ENCODE data around the gene MINDY4.

MINDY4 gene

DNA sequence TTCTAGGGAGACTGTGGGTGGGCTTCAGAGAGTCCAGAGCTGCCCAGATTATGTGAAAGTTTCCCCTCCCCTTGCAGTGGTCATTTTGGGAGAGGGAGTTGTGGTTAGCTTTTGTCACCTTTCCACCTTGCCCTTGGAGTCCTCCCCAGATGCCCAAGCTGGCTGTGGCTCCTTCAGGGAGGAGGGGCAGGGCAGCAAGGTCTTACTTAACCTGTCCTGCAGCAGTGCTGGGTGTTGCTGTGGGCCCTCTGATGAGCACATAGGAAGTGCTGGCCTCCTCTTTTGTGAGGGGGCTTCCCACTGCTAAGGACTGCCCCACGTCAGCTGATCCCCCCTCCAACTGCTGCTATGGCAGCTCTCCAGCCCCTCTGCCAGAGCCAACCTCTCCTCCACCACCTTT, 122.8 kb downstream of the MINDY4 start:
- TF ChIP-seq GLIS1 (tag by site-specific recombination; IDR thresholded peaks at IDR 0.05) (no peak), ZNF624 (tag by site-specific recombination; IDR thresholded peaks at IDR 0.05) (no peak), ZNF76 (tag by site-specific recombination; IDR thresholded peaks at IDR 0.05; ENCODE audit: borderline replicate concordance, low read depth) (no peak), ZNF202 (tag by site-specific recombination; IDR thresholded peaks at IDR 0.05; ENCODE audit: borderline replicate concordance) (no peak), ZNF514 (tag by site-specific recombination; IDR thresholded peaks at IDR 0.05) (no peak), SP7 (tag by site-specific recombination; IDR thresholded peaks at IDR 0.05) (no peak), ZFP69B (tag by site-specific recombination; IDR thresholded peaks at IDR 0.05) (no peak), ZNF175 (tag by site-specific recombination; IDR thresholded peaks at IDR 0.05) (no peak), ZNF366 (tag by site-specific recombination; conservative IDR thresholded peaks at IDR 0.05) (no peak), ZNF341 (tag by site-specific recombination; IDR thresholded peaks at IDR 0.05; ENCODE audit: low read depth) (no peak), SCRT2 (tag by site-specific recombination; IDR thresholded peaks at IDR 0.05) (no peak), ZNF529 (tag by site-specific recombination; IDR thresholded peaks at IDR 0.05; ENCODE audit: insufficient replicate concordance) (no peak), ZNF561 (tag by site-specific recombination; IDR thresholded peaks at IDR 0.05; ENCODE audit: borderline replicate concordance) (no peak), MZF1 (tag by site-specific recombination; IDR thresholded peaks at IDR 0.05; ENCODE audit: borderline replicate concordance) (no peak)
- TF ChIP-seq, protein P1, sequence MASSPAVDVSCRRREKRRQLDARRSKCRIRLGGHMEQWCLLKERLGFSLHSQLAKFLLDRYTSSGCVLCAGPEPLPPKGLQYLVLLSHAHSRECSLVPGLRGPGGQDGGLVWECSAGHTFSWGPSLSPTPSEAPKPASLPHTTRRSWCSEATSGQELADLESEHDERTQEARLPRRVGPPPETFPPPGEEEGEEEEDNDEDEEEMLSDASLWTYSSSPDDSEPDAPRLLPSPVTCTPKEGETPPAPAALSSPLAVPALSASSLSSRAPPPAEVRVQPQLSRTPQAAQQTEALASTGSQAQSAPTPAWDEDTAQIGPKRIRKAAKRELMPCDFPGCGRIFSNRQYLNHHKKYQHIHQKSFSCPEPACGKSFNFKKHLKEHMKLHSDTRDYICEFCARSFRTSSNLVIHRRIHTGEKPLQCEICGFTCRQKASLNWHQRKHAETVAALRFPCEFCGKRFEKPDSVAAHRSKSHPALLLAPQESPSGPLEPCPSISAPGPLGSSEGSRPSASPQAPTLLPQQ (tag by site-specific recombination; IDR thresholded peaks at IDR 0.05): no peak
- TF ChIP-seq, protein P2, sequence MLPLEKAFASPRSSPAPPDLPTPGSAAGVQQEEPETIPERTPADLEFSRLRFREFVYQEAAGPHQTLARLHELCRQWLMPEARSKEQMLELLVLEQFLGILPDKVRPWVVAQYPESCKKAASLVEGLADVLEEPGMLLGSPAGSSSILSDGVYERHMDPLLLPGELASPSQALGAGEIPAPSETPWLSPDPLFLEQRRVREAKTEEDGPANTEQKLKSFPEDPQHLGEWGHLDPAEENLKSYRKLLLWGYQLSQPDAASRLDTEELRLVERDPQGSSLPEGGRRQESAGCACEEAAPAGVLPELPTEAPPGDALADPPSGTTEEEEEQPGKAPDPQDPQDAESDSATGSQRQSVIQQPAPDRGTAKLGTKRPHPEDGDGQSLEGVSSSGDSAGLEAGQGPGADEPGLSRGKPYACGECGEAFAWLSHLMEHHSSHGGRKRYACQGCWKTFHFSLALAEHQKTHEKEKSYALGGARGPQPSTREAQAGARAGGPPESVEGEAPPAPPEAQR (tag by site-specific recombination; IDR thresholded peaks at IDR 0.05): no peak
- TF ChIP-seq, protein P3, sequence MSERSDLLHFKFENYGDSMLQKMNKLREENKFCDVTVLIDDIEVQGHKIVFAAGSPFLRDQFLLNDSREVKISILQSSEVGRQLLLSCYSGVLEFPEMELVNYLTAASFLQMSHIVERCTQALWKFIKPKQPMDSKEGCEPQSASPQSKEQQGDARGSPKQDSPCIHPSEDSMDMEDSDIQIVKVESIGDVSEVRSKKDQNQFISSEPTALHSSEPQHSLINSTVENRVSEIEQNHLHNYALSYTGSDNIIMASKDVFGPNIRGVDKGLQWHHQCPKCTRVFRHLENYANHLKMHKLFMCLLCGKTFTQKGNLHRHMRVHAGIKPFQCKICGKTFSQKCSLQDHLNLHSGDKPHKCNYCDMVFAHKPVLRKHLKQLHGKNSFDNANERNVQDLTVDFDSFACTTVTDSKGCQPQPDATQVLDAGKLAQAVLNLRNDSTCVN (tag by site-specific recombination; optimal IDR thresholded peaks at IDR 0.05): no peak
- TF ChIP-seq, protein P4, sequence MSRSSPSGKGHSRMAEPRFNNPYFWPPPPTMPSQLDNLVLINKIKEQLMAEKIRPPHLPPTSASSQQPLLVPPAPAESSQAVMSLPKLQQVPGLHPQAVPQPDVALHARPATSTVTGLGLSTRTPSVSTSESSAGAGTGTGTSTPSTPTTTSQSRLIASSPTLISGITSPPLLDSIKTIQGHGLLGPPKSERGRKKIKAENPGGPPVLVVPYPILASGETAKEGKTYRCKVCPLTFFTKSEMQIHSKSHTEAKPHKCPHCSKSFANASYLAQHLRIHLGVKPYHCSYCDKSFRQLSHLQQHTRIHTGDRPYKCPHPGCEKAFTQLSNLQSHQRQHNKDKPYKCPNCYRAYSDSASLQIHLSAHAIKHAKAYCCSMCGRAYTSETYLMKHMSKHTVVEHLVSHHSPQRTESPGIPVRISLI (tag by site-specific recombination; IDR thresholded peaks at IDR 0.05): no peak
- TF ChIP-seq, protein P5, sequence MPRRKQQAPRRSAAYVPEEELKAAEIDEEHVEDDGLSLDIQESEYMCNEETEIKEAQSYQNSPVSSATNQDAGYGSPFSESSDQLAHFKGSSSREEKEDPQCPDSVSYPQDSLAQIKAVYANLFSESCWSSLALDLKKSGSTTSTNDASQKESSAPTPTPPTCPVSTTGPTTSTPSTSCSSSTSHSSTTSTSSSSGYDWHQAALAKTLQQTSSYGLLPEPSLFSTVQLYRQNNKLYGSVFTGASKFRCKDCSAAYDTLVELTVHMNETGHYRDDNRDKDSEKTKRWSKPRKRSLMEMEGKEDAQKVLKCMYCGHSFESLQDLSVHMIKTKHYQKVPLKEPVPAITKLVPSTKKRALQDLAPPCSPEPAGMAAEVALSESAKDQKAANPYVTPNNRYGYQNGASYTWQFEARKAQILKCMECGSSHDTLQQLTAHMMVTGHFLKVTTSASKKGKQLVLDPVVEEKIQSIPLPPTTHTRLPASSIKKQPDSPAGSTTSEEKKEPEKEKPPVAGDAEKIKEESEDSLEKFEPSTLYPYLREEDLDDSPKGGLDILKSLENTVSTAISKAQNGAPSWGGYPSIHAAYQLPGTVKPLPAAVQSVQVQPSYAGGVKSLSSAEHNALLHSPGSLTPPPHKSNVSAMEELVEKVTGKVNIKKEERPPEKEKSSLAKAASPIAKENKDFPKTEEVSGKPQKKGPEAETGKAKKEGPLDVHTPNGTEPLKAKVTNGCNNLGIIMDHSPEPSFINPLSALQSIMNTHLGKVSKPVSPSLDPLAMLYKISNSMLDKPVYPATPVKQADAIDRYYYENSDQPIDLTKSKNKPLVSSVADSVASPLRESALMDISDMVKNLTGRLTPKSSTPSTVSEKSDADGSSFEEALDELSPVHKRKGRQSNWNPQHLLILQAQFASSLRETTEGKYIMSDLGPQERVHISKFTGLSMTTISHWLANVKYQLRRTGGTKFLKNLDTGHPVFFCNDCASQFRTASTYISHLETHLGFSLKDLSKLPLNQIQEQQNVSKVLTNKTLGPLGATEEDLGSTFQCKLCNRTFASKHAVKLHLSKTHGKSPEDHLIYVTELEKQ (tag by site-specific recombination; IDR thresholded peaks at IDR 0.05; ENCODE audit: borderline replicate concordance): no peak
- TF ChIP-seq, protein P6, sequence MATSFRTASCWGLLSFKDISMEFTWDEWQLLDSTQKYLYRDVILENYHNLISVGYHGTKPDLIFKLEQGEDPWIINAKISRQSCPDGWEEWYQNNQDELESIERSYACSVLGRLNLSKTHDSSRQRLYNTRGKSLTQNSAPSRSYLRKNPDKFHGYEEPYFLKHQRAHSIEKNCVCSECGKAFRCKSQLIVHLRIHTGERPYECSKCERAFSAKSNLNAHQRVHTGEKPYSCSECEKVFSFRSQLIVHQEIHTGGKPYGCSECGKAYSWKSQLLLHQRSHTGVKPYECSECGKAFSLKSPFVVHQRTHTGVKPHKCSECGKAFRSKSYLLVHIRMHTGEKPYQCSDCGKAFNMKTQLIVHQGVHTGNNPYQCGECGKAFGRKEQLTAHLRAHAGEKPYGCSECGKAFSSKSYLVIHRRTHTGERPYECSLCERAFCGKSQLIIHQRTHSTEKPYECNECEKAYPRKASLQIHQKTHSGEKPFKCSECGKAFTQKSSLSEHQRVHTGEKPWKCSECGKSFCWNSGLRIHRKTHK (tag by site-specific recombination; IDR thresholded peaks at IDR 0.05): no peak
- CTCF ChIA-PET: no interaction called here
- Histone ChIP-seq H3K9me3 (ENCODE audit: control insufficient read depth, insufficient read depth, low read depth, low read length) (no peaks in the 10 kb centered on the region), H3K4me3 (ENCODE audit: low read depth, low read length) (no peak overlapping the region), H3K36me3 (ENCODE audit: control insufficient read depth in 2 of 2, insufficient read depth in 1 of 2, low read length in 2 of 2) (no peaks in the 10 kb centered on the region), H3K27ac (ENCODE audit: extremely low read depth, low read depth, low read length) (no peak overlapping the region), H3K4me1 (ENCODE audit: control insufficient read depth, insufficient read depth, low read length) (peaks cover 6% of the 10 kb centered on the region)
- POLR2A ChIA-PET: no interaction called here
